Measurements from ENCODE around the gene WDTC1. TPM values are rescaled to one million over a fixed set of nuclear protein-coding genes. Genes with fewer than 3 reads are reported as not detected.

Gene WDTC1
- total RNA-seq, 1 experiment from 2014 or later = 26.6 TPM

- no peaks in the 10 kb centered on the region for H3K36me3 ChIP-seq (ENCODE audit: control insufficient read depth in 1 of 2, insufficient read depth in 2 of 2, low read length in 2 of 2)
- H3K4me2 ChIP-seq (ENCODE audit: low read length) = no peak overlapping the region
- no peak overlapping the region for H3K9ac ChIP-seq (ENCODE audit: low read length)
- DNase-seq (ENCODE audit: low read depth, low spot score) (no peak), ATAC-seq (no peak)
- no peaks in the 10 kb centered on the region for H4K20me1 ChIP-seq (ENCODE audit: insufficient read depth)
- H2AFZ ChIP-seq (ENCODE audit: low read depth, low read length, poor library complexity, severe bottlenecking) = no peak overlapping the region
- peaks cover 0 to 4% of the 10 kb centered on the region in 2 experiments; a peak in 1 of 4 replicates for H3K4me1 ChIP-seq (ENCODE audit: control insufficient read depth in 1 of 2, insufficient read depth in 2 of 2, low read length in 2 of 2)
- no peaks in the 10 kb centered on the region for H3K27me3 ChIP-seq (ENCODE audit: insufficient read depth, low read length)
- no peak overlapping the region for H3K4me3 ChIP-seq (replicated peaks in 1 of 2; ENCODE audit: low read depth in 1 of 2, low read length in 2 of 2)
- TF ChIP-seq CBX3 (IDR thresholded peaks at IDR 0.05; ENCODE audit: low read depth) = no peak
- no peak for TF ChIP-seq SP1 (IDR thresholded peaks at IDR 0.05; ENCODE audit: low read depth)
- TF ChIP-seq FOSL1 (IDR thresholded peaks at IDR 0.05; ENCODE audit: low read depth) = no peak
- no peak for TF ChIP-seq RAD21 (IDR thresholded peaks at IDR 0.05; ENCODE audit: low read depth)
- no peak for TF ChIP-seq ZNF274 (IDR thresholded peaks at IDR 0.05; ENCODE audit: low read depth, low read length)
- no peak for TF ChIP-seq TCF7L2 (IDR thresholded peaks at IDR 0.05; ENCODE audit: borderline replicate concordance, extremely low read depth, insufficient read depth, insufficient read length)
- no peak for TF ChIP-seq EZH2phosphoT487 (IDR thresholded peaks at IDR 0.05; ENCODE audit: borderline replicate concordance)
- no peak for TF ChIP-seq CEBPB (IDR thresholded peaks at IDR 0.05; ENCODE audit: low read depth)
- no peaks in the 10 kb centered on the region for H3K79me2 ChIP-seq (ENCODE audit: insufficient read depth, low read length)
- RAD21 ChIA-PET (ENCODE audit: low non-redundant PET in 1 of 2, low total read pairs in 2 of 2, uncharacterized antibody in 2 of 2, unreplicated experiment in 2 of 2) = no interaction called here
- POLR2A ChIA-PET = interaction anchor here (0.7 kb wide), 1 partner anchor 78 kb away, joined by 3 read pairs; the partner anchor contains the start of gene GPR3
- CTCF ChIA-PET = interaction anchor here (1.3 kb wide), 1 partner anchor 18 kb away, joined by 3 read pairs; no protein-coding TSS in a partner anchor
- H3K9me3 ChIP-seq (ENCODE audit: control insufficient read depth in 1 of 2, insufficient read depth in 1 of 2, low read depth in 1 of 2, low read length in 2 of 2) = no peaks in the 10 kb centered on the region
- BruUV-seq (replicated peaks) = no TSS peak
- H3K9me2 ChIP-seq (ENCODE audit: insufficient read depth) = no peaks in the 10 kb centered on the region
- intact Hi-C loops (cut with micrococcal nuclease) = loop anchor here (5.0 kb wide), 1 partner anchor 348 kb away; no protein-coding TSS in a partner anchor
- no peak overlapping the region for H3K27ac ChIP-seq (ENCODE audit: low read depth, low read length)
These were observed 79.7 kb downstream of the WDTC1 start for GRCh38 chr1:27314169-27314568.

GRCh38 chr1:27314737-27315136, 80.3 kb downstream of the WDTC1 start:
- Histone ChIP-seq H2AFZ (ENCODE audit: low read depth, low read length, poor library complexity, severe bottlenecking) (no peak overlapping the region), H3K4me3 (replicated peaks in 1 of 2; ENCODE audit: low read depth in 1 of 2, low read length in 2 of 2) (no peak overlapping the region), H3K79me2 (ENCODE audit: insufficient read depth, low read length) (no peaks in the 10 kb centered on the region), H4K20me1 (ENCODE audit: insufficient read depth) (no peaks in the 10 kb centered on the region), H3K27ac (ENCODE audit: low read depth, low read length) (no peak overlapping the region), H3K9ac (ENCODE audit: low read length) (no peak overlapping the region), H3K27me3 (ENCODE audit: insufficient read depth, low read length) (no peaks in the 10 kb centered on the region), H3K4me2 (ENCODE audit: low read length) (no peak overlapping the region), H3K9me2 (ENCODE audit: insufficient read depth) (no peaks in the 10 kb centered on the region), H3K4me1 (ENCODE audit: control insufficient read depth in 1 of 2, insufficient read depth in 2 of 2, low read length in 2 of 2) (peaks cover 0 to 4% of the 10 kb centered on the region in 2 experiments; a peak in 1 of 4 replicates), H3K36me3 (ENCODE audit: control insufficient read depth in 1 of 2, insufficient read depth in 2 of 2, low read length in 2 of 2) (no peaks in the 10 kb centered on the region), H3K9me3 (ENCODE audit: control insufficient read depth in 1 of 2, insufficient read depth in 1 of 2, low read depth in 1 of 2, low read length in 2 of 2) (no peaks in the 10 kb centered on the region)
- intact Hi-C loops (cut with micrococcal nuclease) = loop anchor here (5.0 kb wide), 1 partner anchor 348 kb away; no protein-coding TSS in a partner anchor
- RAD21 ChIA-PET (ENCODE audit: low non-redundant PET in 1 of 2, low total read pairs in 2 of 2, uncharacterized antibody in 2 of 2, unreplicated experiment in 2 of 2) = no interaction called here
- BruUV-seq (replicated peaks) = no TSS peak
- CTCF ChIA-PET = interaction anchor here (1.3 kb wide), 1 partner anchor 18 kb away, joined by 3 read pairs; no protein-coding TSS in a partner anchor
- POLR2A ChIA-PET = interaction anchor here (0.5 to 0.7 kb wide), 2 partner anchors 78 to 285 kb away, joined by 3 read pairs; partner anchors contain the start of gene GPR3
- DNase-seq (ENCODE audit: low read depth, low spot score) = no peak
- no peak for ATAC-seq
- TF ChIP-seq EZH2 (IDR thresholded peaks at IDR 0.05) (no peak), EZH2phosphoT487 (IDR thresholded peaks at IDR 0.05; ENCODE audit: borderline replicate concordance) (no peak), POLR2A (IDR thresholded peaks at IDR 0.05; ENCODE audit: borderline replicate concordance, extremely low read depth, insufficient read depth, insufficient read length) (no peak), YY1 (IDR thresholded peaks at IDR 0.05; ENCODE audit: extremely low read depth, insufficient replicate concordance, low read depth, low read length) (no peak), MAX (IDR thresholded peaks at IDR 0.05) (no peak), TCF7L2 (IDR thresholded peaks at IDR 0.05; ENCODE audit: borderline replicate concordance, extremely low read depth, insufficient read depth, insufficient read length) (no peak), POLR2AphosphoS5 (IDR thresholded peaks at IDR 0.05; ENCODE audit: low read depth, low read length) (no peak), CTCF (IDR thresholded peaks at IDR 0.05 in 2 of 3, conservative IDR thresholded peaks at IDR 0.05 in 1 of 3; ENCODE audit: borderline replicate concordance in 1 of 3, insufficient read depth in 1 of 3, low read depth in 2 of 3, low read length in 2 of 3) (no peak), SRF (IDR thresholded peaks at IDR 0.05; ENCODE audit: low read depth) (no peak), ATF3 (IDR thresholded peaks at IDR 0.05) (no peak)

Measured in HCT116 (cell line).